Measurements from ENCODE around the gene COBL.

Gene COBL

DNA sequence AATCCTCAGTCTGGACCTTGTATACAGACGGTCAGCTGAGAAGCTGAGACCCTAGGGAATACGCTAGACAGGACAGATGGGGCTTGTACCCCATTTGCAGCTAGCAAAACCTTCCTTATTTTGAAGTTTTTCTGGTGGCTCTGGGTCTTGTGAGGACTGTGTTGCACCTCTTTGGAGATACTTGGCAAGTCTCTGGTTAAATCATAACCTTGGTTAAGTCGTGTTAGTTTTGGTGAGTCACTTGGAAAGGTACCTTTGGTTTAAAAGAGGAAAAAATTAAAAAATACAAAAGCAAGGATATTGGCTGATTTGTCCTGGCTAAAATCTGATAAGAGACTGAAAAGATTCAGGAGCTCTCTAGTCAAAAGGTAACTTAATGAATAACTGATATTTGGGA lies 140.6 kb downstream of the COBL start:
- Histone ChIP-seq H3K27me3 (peaks cover 18% of the 10 kb centered on the region), H3K4me1 (ENCODE audit: control insufficient read depth in 1 of 2, insufficient read depth in 1 of 2, low read depth in 1 of 2, low read length in 1 of 2) (no peaks in the 10 kb centered on the region), H3K4me3 (ENCODE audit: low read depth in 1 of 2, low read length in 1 of 2) (no peak overlapping the region), H3K27ac (no peak overlapping the region), H3K9me3 (no peaks in the 10 kb centered on the region), H3K36me3 (no peaks in the 10 kb centered on the region)
- TF ChIP-seq, protein P1, sequence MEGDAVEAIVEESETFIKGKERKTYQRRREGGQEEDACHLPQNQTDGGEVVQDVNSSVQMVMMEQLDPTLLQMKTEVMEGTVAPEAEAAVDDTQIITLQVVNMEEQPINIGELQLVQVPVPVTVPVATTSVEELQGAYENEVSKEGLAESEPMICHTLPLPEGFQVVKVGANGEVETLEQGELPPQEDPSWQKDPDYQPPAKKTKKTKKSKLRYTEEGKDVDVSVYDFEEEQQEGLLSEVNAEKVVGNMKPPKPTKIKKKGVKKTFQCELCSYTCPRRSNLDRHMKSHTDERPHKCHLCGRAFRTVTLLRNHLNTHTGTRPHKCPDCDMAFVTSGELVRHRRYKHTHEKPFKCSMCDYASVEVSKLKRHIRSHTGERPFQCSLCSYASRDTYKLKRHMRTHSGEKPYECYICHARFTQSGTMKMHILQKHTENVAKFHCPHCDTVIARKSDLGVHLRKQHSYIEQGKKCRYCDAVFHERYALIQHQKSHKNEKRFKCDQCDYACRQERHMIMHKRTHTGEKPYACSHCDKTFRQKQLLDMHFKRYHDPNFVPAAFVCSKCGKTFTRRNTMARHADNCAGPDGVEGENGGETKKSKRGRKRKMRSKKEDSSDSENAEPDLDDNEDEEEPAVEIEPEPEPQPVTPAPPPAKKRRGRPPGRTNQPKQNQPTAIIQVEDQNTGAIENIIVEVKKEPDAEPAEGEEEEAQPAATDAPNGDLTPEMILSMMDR (IDR thresholded peaks at IDR 0.05) = no peak

DNA sequence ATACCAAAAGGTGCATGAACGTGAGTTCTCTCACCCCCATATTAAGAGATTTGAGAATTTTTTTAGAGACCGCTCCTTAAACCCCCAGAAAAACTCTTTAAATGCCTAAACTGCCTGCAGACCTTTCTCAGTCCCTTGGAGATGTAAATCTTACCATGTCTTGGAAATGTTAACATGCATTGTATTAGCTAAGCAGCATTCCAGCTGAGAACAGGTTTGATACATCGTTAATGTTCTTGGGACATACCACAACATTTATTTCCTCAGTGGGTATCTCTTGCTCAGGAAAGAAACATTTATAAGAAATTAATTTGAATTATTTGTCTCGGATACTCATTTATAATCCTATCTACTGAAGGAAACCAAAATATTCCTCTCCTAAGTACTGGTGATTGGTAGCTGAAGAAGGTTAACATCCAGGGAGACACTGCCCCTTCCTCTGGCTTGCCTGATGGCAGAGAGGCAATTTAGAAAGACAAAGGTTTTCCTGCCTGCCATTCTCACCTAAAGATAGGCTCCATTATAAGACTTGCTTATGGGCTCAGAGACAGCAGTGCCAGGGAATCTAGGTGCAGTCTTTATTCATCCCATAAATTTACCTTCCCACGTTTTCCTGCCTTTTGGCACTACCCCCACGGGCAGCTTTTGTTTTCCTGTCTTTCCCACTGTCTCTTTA lies 141.2 kb downstream of the COBL start:
- Histone ChIP-seq H3K4me3 (ENCODE audit: low read depth in 1 of 2, low read length in 1 of 2) (no peak overlapping the region), H3K4me1 (ENCODE audit: control insufficient read depth in 1 of 2, insufficient read depth in 1 of 2, low read depth in 1 of 2, low read length in 1 of 2) (no peaks in the 10 kb centered on the region), H3K27me3 (peaks cover 18% of the 10 kb centered on the region), H3K27ac (no peak overlapping the region), H3K9me3 (no peaks in the 10 kb centered on the region), H3K36me3 (no peaks in the 10 kb centered on the region)
- TF ChIP-seq, protein P1 (IDR thresholded peaks at IDR 0.05) = no peak

DNA sequence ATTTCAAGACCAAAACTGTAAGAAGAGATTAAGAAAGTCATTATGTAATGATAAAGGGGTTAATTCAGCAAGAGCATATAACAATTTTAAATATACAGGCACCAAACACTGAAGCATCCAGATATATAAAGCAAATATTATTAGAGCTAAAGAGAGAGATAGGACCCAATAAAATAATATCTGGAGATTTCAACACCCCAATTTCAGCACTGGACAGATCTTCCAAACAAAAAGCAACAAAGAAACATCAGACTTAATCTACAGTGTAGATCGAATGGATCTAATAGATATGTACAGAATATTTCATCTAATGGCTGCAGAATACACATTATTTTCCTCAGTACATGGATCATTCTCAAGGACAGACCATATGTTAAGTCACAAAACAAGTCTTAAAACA lies 151.3 kb downstream of the COBL start:
- no peaks in the 10 kb centered on the region for H3K4me1 ChIP-seq (ENCODE audit: control insufficient read depth in 1 of 2, insufficient read depth in 1 of 2, low read depth in 1 of 2, low read length in 1 of 2)
- H3K36me3 ChIP-seq = no peaks in the 10 kb centered on the region
- TF ChIP-seq, protein P1 (IDR thresholded peaks at IDR 0.05) = no peak

DNA sequence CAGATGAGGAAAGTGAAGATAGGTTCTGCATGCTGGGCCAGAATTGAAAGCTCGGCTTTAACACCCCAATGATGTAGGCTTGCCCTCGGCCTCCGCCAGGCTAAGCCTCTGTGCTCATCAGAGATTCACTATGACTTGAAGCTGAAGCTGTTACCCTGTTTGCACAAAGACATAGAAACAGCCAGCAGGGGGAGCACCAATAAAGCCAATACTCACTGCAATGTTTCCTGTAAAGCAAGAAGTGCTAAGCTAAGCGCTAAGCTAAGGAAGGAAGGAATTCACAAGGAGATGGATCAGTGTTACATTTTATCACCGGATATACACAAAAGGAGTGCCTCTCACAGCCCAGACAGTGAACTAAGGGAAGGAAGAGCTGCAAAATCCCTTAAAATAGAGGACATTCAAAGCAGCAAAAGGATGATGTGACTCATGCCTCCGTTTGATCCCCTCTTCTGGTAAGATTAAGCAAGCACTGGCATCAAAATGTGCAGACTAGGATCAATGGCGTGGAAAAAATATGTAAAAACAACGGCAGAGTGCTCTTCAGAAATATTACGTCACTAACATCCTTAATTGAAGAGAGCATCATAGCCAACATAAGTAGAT lies 153.8 kb downstream of the COBL start:
- no peaks in the 10 kb centered on the region for H3K9me3 ChIP-seq
- H3K27ac ChIP-seq = no peak overlapping the region
- H3K4me3 ChIP-seq (ENCODE audit: low read depth in 1 of 2, low read length in 1 of 2) = no peak overlapping the region
- H3K36me3 ChIP-seq = no peaks in the 10 kb centered on the region
- H3K27me3 ChIP-seq = no peaks in the 10 kb centered on the region
- no peaks in the 10 kb centered on the region for H3K4me1 ChIP-seq (ENCODE audit: control insufficient read depth in 1 of 2, insufficient read depth in 1 of 2, low read depth in 1 of 2, low read length in 1 of 2)
- TF ChIP-seq, protein P1 (IDR thresholded peaks at IDR 0.05) = no peak

More for the DNA sequence above, 151.3 kb downstream of the COBL start:
- Histone ChIP-seq H3K9me3 (no peaks in the 10 kb centered on the region), H3K27ac (no peak overlapping the region), H3K4me3 (ENCODE audit: low read depth in 1 of 2, low read length in 1 of 2) (no peak overlapping the region), H3K27me3 (no peaks in the 10 kb centered on the region)

DNA sequence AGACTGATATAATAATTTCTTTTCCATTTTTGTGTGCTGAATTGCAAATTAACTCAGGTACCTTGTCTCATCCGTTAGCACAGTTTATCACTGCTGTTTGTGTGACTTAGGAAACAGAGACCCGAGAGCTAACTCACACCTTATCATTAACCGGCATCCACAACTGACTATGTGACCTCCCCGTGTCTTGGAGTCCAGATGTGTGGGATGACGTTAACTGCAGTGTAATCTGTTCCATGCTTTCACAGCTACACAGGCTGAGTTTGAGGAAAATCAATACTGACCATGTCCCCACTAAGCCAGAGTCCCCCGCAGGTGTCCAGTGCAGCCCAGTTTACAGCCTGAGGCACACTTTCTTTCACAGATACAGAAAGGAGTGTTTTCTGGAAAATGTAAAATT lies 154.7 kb downstream of the COBL start:
- Histone ChIP-seq H3K4me1 (ENCODE audit: control insufficient read depth in 1 of 2, insufficient read depth in 1 of 2, low read depth in 1 of 2, low read length in 1 of 2) (no peaks in the 10 kb centered on the region), H3K36me3 (no peaks in the 10 kb centered on the region), H3K4me3 (ENCODE audit: low read depth in 1 of 2, low read length in 1 of 2) (no peak overlapping the region), H3K27me3 (no peaks in the 10 kb centered on the region), H3K27ac (no peak overlapping the region), H3K9me3 (no peaks in the 10 kb centered on the region)
- TF ChIP-seq, protein P1 (IDR thresholded peaks at IDR 0.05) = no peak
